Measurements from ENCODE around the gene TSPAN13.

The TSPAN13 gene

GRCh38 chr7:16810112-16810511 is 56.6 kb downstream of the TSPAN13 start:
- Histone ChIP-seq H3K27me3 (ENCODE audit: control insufficient read depth, insufficient read depth, low read length) (no peaks in the 10 kb centered on the region), H3K27ac (ENCODE audit: low read depth, low read length) (no peak overlapping the region), H3K9ac (ENCODE audit: low read length) (no peak overlapping the region), H3K4me3 (ENCODE audit: low read length) (no peak overlapping the region), H3K36me3 (ENCODE audit: control insufficient read depth, insufficient read depth, low read length) (no peaks in the 10 kb centered on the region), H3K4me1 (ENCODE audit: control insufficient read depth, insufficient read depth, low read length) (no peaks in the 10 kb centered on the region)

- Histone ChIP-seq H3K9ac (ENCODE audit: low read length) (no peak overlapping the region), H3K4me1 (ENCODE audit: control insufficient read depth, insufficient read depth, low read length) (no peaks in the 10 kb centered on the region), H3K4me3 (ENCODE audit: low read length) (no peak overlapping the region), H3K36me3 (ENCODE audit: control insufficient read depth, insufficient read depth, low read length) (no peaks in the 10 kb centered on the region), H3K27ac (ENCODE audit: low read depth, low read length) (no peak overlapping the region), H3K27me3 (ENCODE audit: control insufficient read depth, insufficient read depth, low read length) (no peaks in the 10 kb centered on the region)
Measured at GRCh38 chr7:16810573-16810972, 57.0 kb downstream of the TSPAN13 start.

GRCh38 chr7:16811551-16811950 is 58.0 kb downstream of the TSPAN13 start:
- Histone ChIP-seq H3K9ac (ENCODE audit: low read length) (no peak overlapping the region), H3K36me3 (ENCODE audit: control insufficient read depth, insufficient read depth, low read length) (no peaks in the 10 kb centered on the region), H3K27ac (ENCODE audit: low read depth, low read length) (no peak overlapping the region), H3K27me3 (ENCODE audit: control insufficient read depth, insufficient read depth, low read length) (no peaks in the 10 kb centered on the region), H3K4me3 (ENCODE audit: low read length) (no peak overlapping the region), H3K4me1 (ENCODE audit: control insufficient read depth, insufficient read depth, low read length) (no peaks in the 10 kb centered on the region)

GRCh38 chr7:16812542-16813231 is 59.1 kb downstream of the TSPAN13 start:
- Histone ChIP-seq H3K9ac (ENCODE audit: low read length) (no peak overlapping the region), H3K4me3 (ENCODE audit: low read length) (no peak overlapping the region), H3K4me1 (ENCODE audit: control insufficient read depth, insufficient read depth, low read length) (no peaks in the 10 kb centered on the region), H3K27ac (ENCODE audit: low read depth, low read length) (no peak overlapping the region), H3K27me3 (ENCODE audit: control insufficient read depth, insufficient read depth, low read length) (no peaks in the 10 kb centered on the region), H3K36me3 (ENCODE audit: control insufficient read depth, insufficient read depth, low read length) (no peaks in the 10 kb centered on the region)

- Histone ChIP-seq H3K27ac (ENCODE audit: low read depth, low read length) (no peak overlapping the region), H3K4me1 (ENCODE audit: control insufficient read depth, insufficient read depth, low read length) (no peaks in the 10 kb centered on the region), H3K9ac (ENCODE audit: low read length) (no peak overlapping the region), H3K27me3 (ENCODE audit: control insufficient read depth, insufficient read depth, low read length) (no peaks in the 10 kb centered on the region), H3K4me3 (ENCODE audit: low read length) (no peak overlapping the region), H3K36me3 (ENCODE audit: control insufficient read depth, insufficient read depth, low read length) (no peaks in the 10 kb centered on the region)
Measured at GRCh38 chr7:16813232-16813616, 59.7 kb downstream of the TSPAN13 start.

- Histone ChIP-seq H3K27ac (ENCODE audit: low read depth, low read length) (no peak overlapping the region), H3K36me3 (ENCODE audit: control insufficient read depth, insufficient read depth, low read length) (no peaks in the 10 kb centered on the region), H3K9ac (ENCODE audit: low read length) (no peak overlapping the region), H3K27me3 (ENCODE audit: control insufficient read depth, insufficient read depth, low read length) (no peaks in the 10 kb centered on the region), H3K4me1 (ENCODE audit: control insufficient read depth, insufficient read depth, low read length) (no peaks in the 10 kb centered on the region), H3K4me3 (ENCODE audit: low read length) (no peak overlapping the region)
Measured at GRCh38 chr7:16815001-16815400, 61.4 kb downstream of the TSPAN13 start.

GRCh38 chr7:16816824-16817223 is 63.3 kb downstream of the TSPAN13 start:
- no peaks in the 10 kb centered on the region for H3K4me1 ChIP-seq (ENCODE audit: control insufficient read depth, insufficient read depth, low read length)
- no peaks in the 10 kb centered on the region for H3K36me3 ChIP-seq (ENCODE audit: control insufficient read depth, insufficient read depth, low read length)
- H3K4me3 ChIP-seq (ENCODE audit: low read length) = no peak overlapping the region
- H3K27ac ChIP-seq (ENCODE audit: low read depth, low read length) = no peak overlapping the region
- H3K27me3 ChIP-seq (ENCODE audit: control insufficient read depth, insufficient read depth, low read length) = no peaks in the 10 kb centered on the region
- no peak overlapping the region for H3K9ac ChIP-seq (ENCODE audit: low read length)

- no peak overlapping the region for H3K27ac ChIP-seq (ENCODE audit: low read depth, low read length)
- no peaks in the 10 kb centered on the region for H3K27me3 ChIP-seq (ENCODE audit: control insufficient read depth, insufficient read depth, low read length)
- H3K9ac ChIP-seq (ENCODE audit: low read length) = no peak overlapping the region
- H3K4me3 ChIP-seq (ENCODE audit: low read length) = no peak overlapping the region
- H3K4me1 ChIP-seq (ENCODE audit: control insufficient read depth, insufficient read depth, low read length) = no peaks in the 10 kb centered on the region
- H3K36me3 ChIP-seq (ENCODE audit: control insufficient read depth, insufficient read depth, low read length) = no peaks in the 10 kb centered on the region
Measured at GRCh38 chr7:16817536-16817935, 64.0 kb downstream of the TSPAN13 start.

GRCh38 chr7:16818732-16819131 is 65.2 kb downstream of the TSPAN13 start:
- Histone ChIP-seq H3K4me1 (ENCODE audit: control insufficient read depth, insufficient read depth, low read length) (no peaks in the 10 kb centered on the region), H3K9ac (ENCODE audit: low read length) (no peak overlapping the region), H3K27me3 (ENCODE audit: control insufficient read depth, insufficient read depth, low read length) (no peaks in the 10 kb centered on the region), H3K27ac (ENCODE audit: low read depth, low read length) (no peak overlapping the region), H3K36me3 (ENCODE audit: control insufficient read depth, insufficient read depth, low read length) (no peaks in the 10 kb centered on the region), H3K4me3 (ENCODE audit: low read length) (no peak overlapping the region)

GRCh38 chr7:16822029-16822428 is 68.5 kb downstream of the TSPAN13 start:
- Histone ChIP-seq H3K27me3 (ENCODE audit: control insufficient read depth, insufficient read depth, low read length) (no peaks in the 10 kb centered on the region), H3K36me3 (ENCODE audit: control insufficient read depth, insufficient read depth, low read length) (no peaks in the 10 kb centered on the region), H3K27ac (ENCODE audit: low read depth, low read length) (no peak overlapping the region), H3K9ac (ENCODE audit: low read length) (no peak overlapping the region), H3K4me1 (ENCODE audit: control insufficient read depth, insufficient read depth, low read length) (no peaks in the 10 kb centered on the region), H3K4me3 (ENCODE audit: low read length) (no peak overlapping the region)

- Histone ChIP-seq H3K9ac (ENCODE audit: low read length) (no peak overlapping the region), H3K36me3 (ENCODE audit: control insufficient read depth, insufficient read depth, low read length) (no peaks in the 10 kb centered on the region), H3K4me3 (ENCODE audit: low read length) (no peak overlapping the region), H3K27me3 (ENCODE audit: control insufficient read depth, insufficient read depth, low read length) (no peaks in the 10 kb centered on the region), H3K4me1 (ENCODE audit: control insufficient read depth, insufficient read depth, low read length) (no peaks in the 10 kb centered on the region), H3K27ac (ENCODE audit: low read depth, low read length) (no peak overlapping the region)
Measured at GRCh38 chr7:16826060-16826459, 72.5 kb downstream of the TSPAN13 start.

GRCh38 chr7:16833373-16833772 is 79.8 kb downstream of the TSPAN13 start:
- no peak overlapping the region for H3K4me3 ChIP-seq (ENCODE audit: low read length)
- no peak overlapping the region for H3K9ac ChIP-seq (ENCODE audit: low read length)
- no peak overlapping the region for H3K27ac ChIP-seq (ENCODE audit: low read depth, low read length)
- no peaks in the 10 kb centered on the region for H3K36me3 ChIP-seq (ENCODE audit: control insufficient read depth, insufficient read depth, low read length)
- no peaks in the 10 kb centered on the region for H3K27me3 ChIP-seq (ENCODE audit: control insufficient read depth, insufficient read depth, low read length)
- H3K4me1 ChIP-seq (ENCODE audit: control insufficient read depth, insufficient read depth, low read length) = no peaks in the 10 kb centered on the region

Data from rectal smooth muscle tissue (tissue), 1 donor.